SK-N-MC (cell line): ENCODE data around the gene NTF3.

Experiments used
- EZH2 ChIP-seq: fragments of 200-600 bp; sonication (generic); IDR thresholded peaks from one replicate; pipeline ENCODE4 v1.6.1; 2017; ENCODE audit warnings: antibody characterized with exemption
- FOXP2 ChIP-seq: optimal IDR thresholded peaks from 2 replicates; pipeline ENCODE3; 2011; ENCODE audit warnings: mild to moderate bottlenecking, moderate library complexity; ENCODE audit not compliant: insufficient read depth; ENCODE audit errors: extremely low read length, control extremely low read depth
- POLR2AphosphoS5 ChIP-seq: IDR thresholded peaks from 2 replicates; pipeline ENCODE4 v1.6.1; 2012; ENCODE audit warnings: mild to moderate bottlenecking, low read depth, low read length, borderline replicate concordance

- TF ChIP-seq EZH2 (no peak), POLR2AphosphoS5 (no peak), FOXP2 (no peak)
Measured at GRCh38 chr12:5507401-5507935, 75.6 kb downstream of the NTF3 start.
